SKM-1 treated with dmso at 0.1 percent for 144 hours (cell line): ENCODE measurements around the gene CBX7.

Experiments
- DNase-seq: peaks from one replicate; lab custom pipeline; 2025; ENCODE audit not compliant: unreplicated experiment; lab: John Stamatoyannopoulos, UW

Gene CBX7

DNA sequence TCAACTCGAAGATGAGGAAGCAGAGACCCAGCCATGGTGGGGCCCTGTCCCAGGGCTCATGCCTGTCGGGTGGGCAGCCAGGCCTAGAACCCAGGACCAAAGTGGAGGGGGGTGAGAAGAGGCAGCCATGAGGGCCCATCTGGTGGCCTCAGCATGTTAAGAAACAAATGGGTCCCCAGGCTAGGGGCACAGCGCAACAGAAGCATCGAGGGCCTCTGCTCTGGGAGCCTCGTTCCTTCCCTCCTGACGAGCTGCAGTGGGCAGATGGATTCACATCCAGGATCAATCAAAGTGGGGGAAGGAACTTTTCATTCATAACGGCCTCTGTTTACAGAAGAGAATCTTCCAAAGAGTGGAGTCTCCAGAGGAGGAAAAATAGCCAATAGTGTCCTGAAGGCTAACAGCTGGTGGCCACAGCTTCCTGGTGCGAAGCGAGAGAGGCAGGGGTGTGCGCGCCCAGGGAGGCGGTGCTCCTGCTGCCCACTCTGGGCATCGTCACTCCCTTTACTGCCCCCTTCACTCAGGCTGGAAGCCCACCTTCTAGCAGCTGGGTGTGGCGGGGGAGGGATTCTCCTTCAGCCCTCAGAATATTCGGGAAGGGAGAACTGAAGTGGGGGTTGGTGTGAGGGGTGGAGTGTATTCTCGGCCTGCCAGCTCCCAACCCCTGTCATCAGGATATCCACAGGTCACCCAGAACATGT, 4.3 kb downstream of the CBX7 start:
- DNase-seq = no peak

DNA sequence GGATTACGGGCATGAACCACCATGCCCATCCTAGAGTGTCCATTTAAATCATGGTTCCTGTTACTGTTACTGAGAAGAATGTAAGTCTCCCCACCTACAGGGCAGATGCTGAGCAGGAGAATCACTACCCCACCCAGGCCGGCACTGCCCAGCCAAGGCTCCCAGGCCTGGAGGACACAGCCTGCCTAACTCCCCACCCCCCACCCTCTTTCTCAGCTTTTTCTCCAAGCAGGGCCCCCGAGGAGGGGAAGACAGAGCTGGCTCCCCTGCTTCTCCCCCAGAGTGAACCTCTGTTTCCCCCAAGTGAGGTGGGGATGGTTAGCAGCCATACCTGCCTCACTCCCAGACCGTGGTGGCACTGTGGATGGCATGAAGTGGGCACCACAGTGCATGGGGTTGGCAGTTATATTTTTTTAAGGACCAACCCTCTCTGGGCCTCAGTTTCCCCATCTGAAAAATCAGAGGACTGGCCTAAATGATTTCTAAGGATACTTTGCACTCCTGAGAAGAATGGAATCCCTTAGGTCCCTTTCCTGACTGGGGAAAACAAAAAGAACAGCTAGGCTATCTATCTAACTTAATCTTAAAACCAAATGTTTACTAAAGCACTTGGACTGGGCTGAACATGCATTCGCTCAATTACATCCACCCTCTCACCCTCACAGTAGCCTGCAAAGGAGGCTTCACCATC, 5.0 kb downstream of the CBX7 start:
- DNase-seq = no peak

DNA sequence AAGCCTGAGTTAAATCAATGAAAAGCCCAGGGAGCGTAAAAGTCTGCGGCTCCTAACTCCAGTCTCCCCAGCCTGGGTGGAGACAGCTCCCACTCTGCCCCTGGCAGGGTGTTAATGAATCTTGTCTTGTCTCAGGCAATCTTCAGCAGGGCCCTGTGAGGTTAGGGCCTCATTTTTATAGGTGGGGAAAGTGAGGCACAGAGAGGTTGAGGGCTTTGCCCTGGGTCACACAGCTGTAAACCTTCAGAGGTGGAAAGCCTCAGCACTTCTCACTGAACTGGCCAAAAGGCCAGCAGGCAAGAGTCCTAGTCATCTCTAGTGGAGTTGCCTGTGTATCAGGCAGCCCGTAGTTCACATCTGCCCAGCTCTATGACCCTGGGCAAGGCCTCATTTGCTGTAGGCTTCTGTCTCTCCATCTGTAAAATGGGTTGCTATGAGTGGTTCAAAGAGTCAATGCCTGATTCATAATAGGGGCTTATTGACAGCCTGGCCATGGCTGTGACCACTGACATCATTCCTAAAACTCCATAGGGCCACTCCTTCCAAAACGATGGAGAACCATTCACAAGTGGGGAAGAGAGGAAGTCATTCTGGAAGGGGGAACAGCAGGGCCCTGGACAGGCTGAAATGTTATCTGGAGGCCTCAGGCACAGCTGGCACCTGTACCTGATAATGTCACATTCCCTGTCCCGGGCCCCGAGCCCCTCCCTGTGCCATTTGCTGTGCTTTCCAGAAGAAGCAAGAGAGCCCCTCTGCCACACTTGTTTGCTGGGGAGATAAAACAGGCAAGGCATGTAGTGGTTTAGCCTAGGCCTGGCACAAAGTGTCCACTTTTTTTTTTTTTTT, 6.0 kb downstream of the CBX7 start:
- no peak for DNase-seq

DNA sequence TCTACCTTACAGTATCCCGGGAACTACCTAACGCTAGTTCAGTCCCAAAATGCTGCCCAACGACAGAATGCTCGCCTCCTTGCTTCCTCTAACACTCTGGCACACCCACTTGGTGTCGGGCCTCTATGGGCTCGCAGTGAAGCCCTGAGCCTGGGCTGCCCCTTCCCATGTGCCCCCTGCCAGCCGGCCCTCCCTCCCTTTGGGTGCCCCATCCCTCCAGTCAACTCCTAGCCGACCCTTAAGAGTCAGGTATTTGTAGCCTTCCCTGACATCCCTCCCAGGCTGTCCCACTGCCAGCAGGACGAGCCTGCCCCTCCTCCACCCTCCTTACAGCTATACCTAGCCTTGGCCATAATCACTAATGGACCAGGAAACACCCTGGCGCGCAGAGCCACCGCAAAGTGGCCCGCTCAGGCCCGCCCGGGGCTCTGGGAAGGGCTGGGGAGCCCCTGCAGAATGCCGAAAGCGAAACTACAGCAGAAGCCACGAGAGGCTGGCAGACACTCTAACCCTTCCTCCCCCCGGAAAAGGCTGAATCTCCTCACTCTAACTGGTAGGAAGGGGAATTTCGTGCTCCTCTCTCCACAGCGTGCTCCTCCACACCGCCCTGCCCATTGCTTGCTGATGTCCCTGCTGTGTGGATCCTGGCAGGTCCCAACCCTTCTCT, 8.2 kb downstream of the CBX7 start:
- no peak for DNase-seq

DNA sequence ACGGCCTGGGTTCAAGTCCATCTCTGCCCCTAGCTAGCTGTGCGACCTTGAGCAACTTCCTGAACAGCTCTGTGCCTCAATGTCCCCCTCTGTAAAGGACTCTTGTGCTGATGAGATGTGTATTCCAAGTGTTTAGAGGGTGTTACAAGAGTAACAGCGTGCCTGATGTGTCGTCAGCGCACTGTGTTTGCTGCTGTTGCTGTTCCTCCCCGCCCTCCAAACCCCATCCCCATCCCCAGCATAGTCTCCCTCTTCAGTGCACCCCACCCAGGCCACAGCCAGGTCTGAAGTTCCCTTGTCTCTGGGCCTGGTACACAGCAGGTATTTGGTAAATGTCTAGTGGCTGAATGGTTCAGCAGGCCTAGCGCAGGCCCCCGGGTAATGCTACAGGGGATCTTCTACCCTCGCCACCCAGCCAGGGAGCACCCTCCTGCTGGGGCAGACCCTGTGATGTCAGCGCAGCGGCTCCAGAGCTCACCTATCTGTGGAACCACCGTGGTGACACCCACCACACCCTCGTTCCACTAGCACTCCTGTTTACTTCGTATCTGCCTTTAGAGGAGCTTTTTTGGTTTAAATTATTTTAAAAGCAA, 10.3 kb downstream of the CBX7 start:
- DNase-seq = no peak

DNA sequence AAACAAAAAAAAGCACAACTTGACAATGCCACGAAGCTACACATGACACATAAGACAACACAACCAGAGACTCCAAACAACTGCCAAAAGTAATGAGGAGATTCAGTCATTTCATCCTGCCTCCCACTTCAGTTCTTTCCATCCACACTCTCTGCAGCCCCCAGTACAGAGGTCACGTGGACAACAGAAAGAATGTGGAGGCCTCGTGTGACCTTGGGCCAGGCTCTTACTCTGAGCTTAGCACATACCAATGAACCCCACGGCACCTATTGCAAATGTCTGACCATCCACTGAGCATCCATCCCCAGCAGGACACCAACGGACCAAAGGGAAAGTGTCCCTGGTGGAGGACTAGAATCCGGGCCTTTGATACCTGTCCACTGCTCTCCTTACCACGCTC, 12.5 kb downstream of the CBX7 start:
- no peak for DNase-seq

DNA sequence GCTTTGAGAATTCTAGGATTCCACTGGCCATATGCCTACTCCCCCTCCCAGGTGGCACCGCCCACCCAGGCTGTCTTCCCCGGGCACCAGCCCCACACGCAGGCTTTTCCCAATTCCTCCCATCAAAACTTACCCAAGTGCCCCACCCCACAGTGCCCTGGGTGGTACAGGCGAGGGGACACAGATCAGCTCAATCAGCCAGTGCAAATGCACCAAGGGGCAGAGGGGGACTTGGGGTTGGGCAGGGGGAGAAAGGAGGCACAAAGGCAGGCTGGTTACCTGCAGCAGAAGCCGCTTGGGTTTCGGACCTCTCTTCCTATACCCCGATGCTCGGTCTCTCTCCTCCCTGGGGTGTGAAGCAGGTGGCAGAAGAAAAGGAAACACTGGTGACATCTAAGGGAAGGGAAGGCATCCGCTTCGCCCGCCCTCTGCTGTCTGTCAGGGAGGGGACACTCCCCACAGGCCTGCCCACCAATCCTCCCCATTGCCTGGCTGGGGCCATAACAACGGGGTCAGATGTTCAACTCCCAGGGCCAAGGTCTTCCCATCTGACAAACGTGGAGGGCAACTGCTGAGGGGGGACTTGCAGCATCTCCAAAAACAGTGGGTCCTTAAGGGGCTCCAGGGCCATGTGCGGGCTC, 14.0 kb downstream of the CBX7 start:
- no peak for DNase-seq

DNA sequence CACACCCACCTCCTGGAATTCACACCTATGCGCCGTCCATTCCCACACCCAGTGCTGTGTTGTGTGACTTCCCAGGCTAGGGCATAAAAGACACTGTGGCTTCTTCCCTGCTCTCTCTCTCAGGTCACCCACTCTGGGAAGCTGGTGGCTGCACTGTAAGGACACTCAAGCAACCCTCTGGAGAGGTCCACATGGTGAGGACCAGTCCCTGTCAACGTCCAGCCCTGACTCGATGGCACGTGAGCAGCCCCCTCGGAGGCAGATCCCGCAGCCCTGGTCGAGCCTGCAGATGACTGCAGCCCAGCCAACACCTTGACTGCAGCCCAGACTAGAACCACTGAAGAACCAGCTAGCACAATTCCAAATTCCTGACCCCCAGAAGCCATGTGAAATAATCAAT, 16.2 kb downstream of the CBX7 start:
- DNase-seq = no peak

DNA sequence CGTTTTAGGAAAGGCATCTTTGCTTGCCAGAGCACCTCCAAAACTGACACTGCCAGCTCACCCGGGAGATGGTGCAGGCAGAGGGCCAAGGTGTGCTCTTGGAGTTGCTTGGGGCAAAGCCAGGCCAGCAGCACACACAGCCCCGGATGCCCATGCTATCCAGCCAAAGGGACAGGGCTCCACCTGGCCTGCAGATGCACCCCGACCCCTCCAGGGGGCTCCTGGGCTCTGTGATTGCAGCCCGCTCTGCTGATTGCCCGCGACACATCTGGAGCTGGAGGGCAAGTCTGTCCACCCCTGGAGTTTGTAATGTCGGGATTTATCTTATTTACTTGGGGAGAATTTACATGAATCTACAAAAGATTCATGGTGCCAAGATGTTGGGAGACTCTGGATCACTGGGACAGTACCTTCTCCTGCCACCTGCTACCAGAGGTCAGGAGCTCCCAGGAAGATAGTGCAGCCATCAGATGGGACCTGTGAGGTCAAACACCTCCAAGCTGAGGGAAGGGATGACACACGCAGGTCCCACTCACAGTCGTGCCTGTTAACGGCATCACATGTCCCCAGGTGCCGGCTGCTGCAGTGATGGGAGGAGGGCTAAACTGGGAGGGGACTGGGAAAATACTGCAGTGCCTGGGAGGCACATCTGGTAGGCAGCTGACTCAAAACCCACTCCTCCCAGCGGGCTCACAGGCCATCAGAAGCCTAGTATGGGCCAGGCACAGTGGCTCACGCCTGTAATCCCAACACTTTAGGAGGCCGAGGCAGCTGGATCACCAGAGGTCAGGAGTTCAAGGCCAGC, 17.2 kb downstream of the CBX7 start:
- no peak for DNase-seq

DNA sequence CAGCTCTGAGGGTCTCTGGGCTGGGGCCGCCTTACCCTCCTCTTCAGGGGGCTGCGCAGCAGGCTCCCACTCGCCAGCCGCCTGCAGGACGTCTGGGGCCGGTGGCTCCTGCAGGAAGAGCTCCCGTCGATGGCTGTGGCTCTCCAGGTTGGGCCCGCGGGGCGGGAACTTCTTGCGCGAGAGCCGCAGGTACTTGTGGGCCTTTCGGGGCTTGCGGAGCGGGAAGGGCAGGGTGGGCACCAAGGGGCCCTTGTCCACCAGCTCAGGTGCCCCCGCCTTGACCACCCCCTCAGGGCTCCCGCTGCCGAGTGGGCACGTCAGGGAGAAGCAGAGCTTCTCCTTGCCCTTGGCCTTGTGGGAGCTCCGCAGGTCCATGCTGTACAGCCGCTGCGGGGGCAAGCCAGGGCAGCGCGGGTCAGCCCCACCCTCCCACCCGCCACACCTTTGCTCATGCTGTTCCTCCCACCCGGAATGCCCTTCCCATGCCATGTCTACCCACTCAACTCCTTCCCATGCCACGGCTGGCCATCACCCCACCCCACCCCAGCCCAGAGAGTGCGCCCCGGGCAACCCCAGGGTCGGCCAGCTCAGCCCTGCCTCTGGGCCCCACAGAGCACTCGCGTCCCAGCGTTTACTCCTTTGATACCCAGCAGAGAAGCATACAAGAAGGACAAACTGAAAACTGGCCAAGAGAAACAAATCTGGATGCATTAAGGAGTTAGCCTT, 18.0 kb downstream of the CBX7 start:
- DNase-seq = no peak

DNA sequence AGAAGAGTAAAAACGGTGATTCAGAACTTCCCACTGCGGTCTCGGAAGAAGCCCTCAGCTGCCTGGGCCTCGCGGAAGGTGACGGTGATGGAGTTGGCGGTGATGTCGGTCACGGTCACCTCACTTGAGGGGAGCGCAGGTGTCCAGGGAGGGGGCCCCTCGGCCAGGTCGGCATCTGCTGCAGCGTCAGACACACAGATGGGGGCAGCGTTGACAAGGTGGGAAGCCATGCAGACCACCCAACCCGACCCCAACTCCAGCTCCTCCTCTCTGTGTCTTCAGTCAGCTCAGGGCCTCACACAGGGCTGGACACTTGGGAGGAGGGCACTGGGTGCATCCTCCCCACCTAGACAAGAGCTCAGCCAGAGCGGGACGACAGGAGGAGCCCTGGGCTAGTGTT, 18.6 kb downstream of the CBX7 start:
- DNase-seq = no peak

DNA sequence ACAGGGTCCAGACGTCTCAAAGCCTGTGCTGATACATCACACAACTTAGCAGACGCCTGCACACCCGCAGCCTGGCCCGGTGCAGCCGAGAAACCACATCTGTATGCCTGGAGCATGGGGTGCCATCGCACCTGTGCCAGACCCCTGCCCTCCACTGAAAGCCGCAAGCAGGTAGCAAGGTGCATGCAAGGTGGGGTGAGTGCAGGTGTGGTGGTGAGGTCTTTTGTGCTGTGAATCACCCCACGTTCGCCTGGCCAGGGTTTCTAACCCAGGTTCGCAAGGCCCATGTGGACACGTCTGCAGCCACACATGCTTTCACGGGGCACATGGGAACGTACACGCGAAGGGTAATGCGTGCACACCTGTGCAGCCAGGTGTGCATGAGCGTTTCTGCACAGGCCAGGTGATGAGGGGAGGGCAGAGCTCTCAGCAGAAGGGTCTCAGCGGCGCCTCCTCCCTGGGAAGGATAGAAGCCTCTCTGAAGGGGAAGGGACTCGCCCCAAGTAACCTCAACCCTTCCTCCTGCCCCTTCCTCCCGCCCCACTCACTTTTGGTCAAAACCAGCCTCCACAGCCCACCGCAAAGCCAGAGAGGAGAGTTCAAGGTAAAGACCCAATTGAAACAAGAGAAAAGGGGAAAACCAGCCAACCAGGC, 19.5 kb downstream of the CBX7 start:
- no peak for DNase-seq

DNA sequence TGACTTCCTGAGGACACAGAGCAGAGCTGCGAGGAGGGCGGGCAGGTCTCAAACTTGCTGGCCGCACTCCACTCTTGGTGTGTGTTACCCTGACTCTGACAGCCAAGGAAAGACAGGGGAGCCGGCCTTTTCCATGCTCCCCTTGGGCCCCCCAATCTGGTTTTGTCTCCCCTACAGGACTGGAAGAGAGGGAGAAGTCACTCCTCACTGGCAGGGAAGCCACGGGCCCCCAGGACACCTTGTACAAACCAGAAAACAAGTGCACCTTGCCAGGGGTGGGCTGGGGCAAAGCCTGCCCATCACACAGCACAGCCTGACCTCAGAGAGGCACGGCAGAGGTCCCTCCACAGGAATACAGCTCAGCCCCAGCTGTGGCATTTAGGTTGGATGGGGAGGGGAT, 20.2 kb downstream of the CBX7 start:
- no peak for DNase-seq

DNA sequence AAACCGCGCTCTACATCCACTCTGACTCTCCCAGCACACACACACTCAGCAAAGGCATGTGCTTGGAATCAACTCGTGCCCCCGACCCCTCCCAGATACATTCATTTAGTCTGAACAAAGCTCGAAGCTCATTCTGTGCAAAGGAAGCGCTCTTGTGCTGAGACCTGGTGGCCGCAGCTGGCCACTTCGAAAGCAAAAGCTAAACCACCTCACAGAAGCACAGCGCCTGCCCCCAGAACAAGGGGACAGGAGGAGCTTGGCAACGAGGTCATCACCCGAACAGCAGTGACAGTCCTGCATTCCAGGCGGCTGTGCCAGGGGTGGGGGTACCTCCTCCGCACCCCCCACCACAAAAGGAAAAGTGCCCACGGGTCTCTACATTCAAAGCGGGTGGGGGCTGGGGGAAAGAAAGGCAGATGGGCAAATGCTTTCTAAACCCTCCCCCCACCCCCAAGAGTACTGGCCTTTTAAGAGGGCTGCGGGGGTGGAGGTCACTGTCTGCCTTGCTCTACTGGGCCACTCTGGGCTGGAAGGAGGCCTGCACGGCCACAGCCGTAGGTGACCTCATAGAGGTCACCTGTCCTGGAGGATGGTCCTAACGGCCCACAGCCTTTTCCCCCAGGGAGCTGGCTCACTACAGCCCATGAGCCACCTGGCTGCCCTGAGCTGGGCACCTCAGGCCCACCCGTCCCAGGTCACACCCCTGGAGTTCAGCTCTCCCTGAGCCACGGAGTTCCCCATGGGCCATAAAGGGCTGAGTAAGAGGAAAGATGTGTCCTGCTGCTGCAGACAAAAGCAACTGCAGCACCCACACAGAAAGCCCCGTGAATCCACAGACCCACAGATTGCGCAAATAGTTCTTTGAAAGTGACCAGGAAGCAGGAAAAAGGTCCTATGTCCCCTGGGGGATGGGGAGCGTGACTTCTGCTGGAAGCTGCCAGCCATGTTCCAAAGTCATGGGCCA, 21.3 kb downstream of the CBX7 start:
- DNase-seq = no peak

DNA sequence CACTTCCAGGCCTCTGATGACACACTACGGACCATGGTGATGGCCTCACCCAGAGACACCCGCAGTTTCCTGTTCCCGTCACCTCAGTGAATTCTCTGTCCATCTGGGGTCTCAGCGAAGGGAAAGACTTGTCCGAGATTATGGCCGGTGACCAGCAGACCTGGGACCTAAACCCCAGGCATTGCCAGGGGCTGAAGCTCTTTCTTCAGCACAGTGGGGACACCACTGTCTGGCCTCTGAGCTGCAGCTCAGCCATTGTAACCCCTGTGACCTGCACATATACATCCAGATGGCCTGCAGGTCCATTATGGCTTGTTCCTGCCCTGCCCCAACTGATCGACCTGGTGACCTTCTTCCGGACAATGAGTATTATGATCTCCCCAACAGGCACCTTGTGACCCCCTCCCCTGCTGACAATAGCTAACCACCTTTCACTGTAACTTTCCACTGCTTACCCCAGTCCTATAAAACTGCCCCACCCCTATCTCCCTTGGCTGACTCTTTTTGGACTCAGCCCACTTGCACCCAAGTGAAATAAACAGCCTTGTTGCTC, 22.3 kb downstream of the CBX7 start:
- DNase-seq = no peak

DNA sequence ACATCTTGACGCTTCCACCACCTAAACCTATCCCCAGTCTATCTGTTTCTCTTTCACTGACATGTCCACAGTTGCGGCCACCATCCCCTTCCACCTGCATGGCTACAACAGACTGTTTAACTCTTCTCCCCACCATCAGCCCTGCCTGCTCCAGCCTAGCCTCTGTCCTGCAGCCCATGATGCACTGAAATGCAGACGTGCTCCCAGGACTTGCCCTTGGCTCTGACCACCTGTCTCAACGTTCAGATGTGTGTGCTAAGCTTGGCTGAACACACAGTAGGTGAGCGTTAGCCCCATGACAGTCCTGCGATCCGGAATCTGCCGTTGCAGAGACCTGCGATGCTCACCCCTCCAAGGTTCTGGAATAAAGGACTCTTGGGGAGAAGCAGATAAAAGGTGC, 22.7 kb downstream of the CBX7 start:
- DNase-seq = no peak

DNA sequence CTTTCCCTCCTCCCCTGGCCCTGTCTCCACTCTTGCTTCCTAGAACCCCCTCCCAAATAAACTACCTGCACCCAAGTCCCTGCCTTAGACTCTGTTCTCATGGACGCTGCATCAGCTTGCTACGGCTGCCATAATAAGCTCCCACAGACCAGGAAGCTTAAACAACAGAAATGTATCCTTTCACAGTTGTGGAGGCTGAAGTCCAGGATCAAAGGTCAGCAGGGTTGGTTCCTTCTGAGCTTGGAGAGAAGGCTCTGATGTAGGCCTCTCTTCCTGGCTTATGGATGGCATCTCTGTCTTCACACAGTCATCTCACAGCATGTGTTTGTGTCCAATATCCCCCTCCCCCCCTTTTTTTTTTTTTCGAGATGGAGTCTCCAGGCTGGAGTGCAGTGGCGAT, 23.4 kb downstream of the CBX7 start:
- DNase-seq = no peak
